ENCODE results near the gene AKAIN1. TPM values are rescaled to one million over a fixed set of nuclear protein-coding genes. Genes with fewer than 3 reads are reported as not detected.

The AKAIN1 gene
- total and polyA plus RNA-seq, 2 of the 8 experiments (the other 6 are each of a cell fraction or from before 2014, with no cell fraction given) = not detected

DNA sequence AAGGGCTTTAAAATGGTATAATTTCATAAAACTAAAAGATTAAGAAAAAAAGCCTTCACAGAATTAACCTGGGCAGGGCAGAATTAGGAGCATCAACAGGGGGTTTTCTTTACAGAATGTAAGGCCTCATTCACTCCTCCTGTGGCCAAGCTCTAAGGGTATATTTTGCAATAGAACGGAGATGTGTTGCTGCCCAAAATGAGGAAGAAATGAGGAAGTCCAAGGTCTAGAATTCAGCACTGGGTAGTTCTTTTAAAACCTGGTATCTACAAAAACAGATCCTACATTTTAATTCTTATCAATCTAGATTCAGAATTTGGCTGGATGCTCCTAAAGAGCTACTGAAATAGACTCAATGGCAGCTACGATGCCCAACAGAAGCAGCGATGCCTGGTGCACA, 101.8 kb downstream of the AKAIN1 start:
- H3K4ac ChIP-seq (replicated peaks; ENCODE audit: insufficient read length, low read depth, low read length) = no peak overlapping the region
- no peaks in the 10 kb centered on the region for H3K36me3 ChIP-seq (ENCODE audit: control insufficient read depth in 2 of 4, insufficient read depth in 4 of 4, low read length in 3 of 4)
- H2AFZ ChIP-seq (ENCODE audit: low read length) = no peak overlapping the region
- no peak overlapping the region for H3K27ac ChIP-seq (ENCODE audit: low read depth, low read length)
- no peak overlapping the region for H2BK15ac ChIP-seq (ENCODE audit: low read length)
- no peak overlapping the region for H3K18ac ChIP-seq (ENCODE audit: extremely low read depth, low read length)
- H2BK5ac ChIP-seq (ENCODE audit: low read depth, low read length) = no peak overlapping the region
- no peak overlapping the region for H3K4me3 ChIP-seq (ENCODE audit: extremely low read depth in 1 of 4, insufficient read depth in 2 of 4, low read depth in 3 of 4, low read length in 4 of 4)
- no peaks in the 10 kb centered on the region for H3K79me2 ChIP-seq (ENCODE audit: control insufficient read depth in 1 of 2, insufficient read depth in 2 of 2, low read length in 2 of 2)
- no peak for DNase-seq (ENCODE audit: low read depth in 1 of 2, low spot score in 2 of 2)
- H3K9me3 ChIP-seq (ENCODE audit: insufficient read depth in 2 of 2, low read depth in 1 of 2, low read length in 1 of 2) = peaks cover 2 to 6% of the 10 kb centered on the region in 2 experiments; a peak in 2 of 4 replicates
- FAIRE-seq = no peak
- ChIA-PET POLR2A (ENCODE audit: partially characterized antibody) (no interaction called here), CTCF (ENCODE audit: partially characterized antibody) (interaction anchor here (1.3 to 1.6 kb wide), 2 partner anchors 22 to 25 kb away, joined by 4 to 8 read pairs; no protein-coding TSS in a partner anchor)
- H2BK12ac ChIP-seq (ENCODE audit: low read depth, low read length) = no peak overlapping the region
- no peak overlapping the region for H3K56ac ChIP-seq (replicated peaks; ENCODE audit: insufficient read length, low read depth, low read length)
- H3K9ac ChIP-seq (replicated peaks in 1 of 4; ENCODE audit: extremely low read depth in 1 of 4, low read depth in 3 of 4, low read length in 3 of 4) = no peak overlapping the region
- H3K27me3 ChIP-seq (replicated peaks in 1 of 4; ENCODE audit: control insufficient read depth in 3 of 4, extremely low read depth in 1 of 4, insufficient read depth in 3 of 4, low read length in 3 of 4) = no peaks in the 10 kb centered on the region
- peaks cover 0 to 7% (median 6%) of the 10 kb centered on the region in 4 experiments; a peak in 4 of 7 replicates for H3K4me1 ChIP-seq (replicated peaks in 1 of 4; ENCODE audit: control insufficient read depth in 3 of 4, insufficient read depth in 4 of 4, low read length in 3 of 4)
- H2AK5ac ChIP-seq (ENCODE audit: low read depth, low read length) = no peak overlapping the region
- H3K79me1 ChIP-seq (ENCODE audit: low read depth, low read length) = no peaks in the 10 kb centered on the region
- H2BK120ac ChIP-seq (replicated peaks; ENCODE audit: low read depth, low read length) = no peak overlapping the region
- H3K14ac ChIP-seq (ENCODE audit: insufficient read length) = no peak overlapping the region
- H3K23me2 ChIP-seq (ENCODE audit: low read depth, low read length) = no peaks in the 10 kb centered on the region
- H4K5ac ChIP-seq (ENCODE audit: insufficient read length, low read depth, low read length) = no peak overlapping the region
- H4K8ac ChIP-seq (ENCODE audit: extremely low read depth, insufficient read depth, low read length) = no peak overlapping the region
- H3K4me2 ChIP-seq (ENCODE audit: insufficient read depth in 1 of 2, low read depth in 2 of 2, low read length in 2 of 2) = no peak overlapping the region
- H4K91ac ChIP-seq (replicated peaks; ENCODE audit: insufficient read length, low read length) = no peak overlapping the region
- no peaks in the 10 kb centered on the region for H4K20me1 ChIP-seq (replicated peaks in 1 of 2; ENCODE audit: control insufficient read depth in 1 of 2, insufficient read depth in 2 of 2, low read length in 2 of 2)
- H2BK20ac ChIP-seq (ENCODE audit: low read length) = no peak overlapping the region
- no peak overlapping the region for H3K23ac ChIP-seq (ENCODE audit: insufficient read length)
- 93% methylated on average over 3 of the region's 3 CpGs; no CpG with 5 or more reads in 1 of the 2 experiments for WGBS, 2 experiments (ENCODE audit: extremely low coverage in 1 of 2, insufficient coverage in 1 of 2, insufficient read length in 1 of 2, insufficient replicate concordance in 2 of 2, low coverage in 1 of 2, low lambda C conversion rate in 2 of 2, missing lambda C conversion rate in 1 of 2)
- no peak for TF ChIP-seq SIN3A (conservative IDR thresholded peaks at IDR 0.05 in 1 of 2, IDR thresholded peaks at IDR 0.05 in 1 of 2; ENCODE audit: low read depth in 1 of 2, low read length in 2 of 2)
- TF ChIP-seq, protein P1, sequence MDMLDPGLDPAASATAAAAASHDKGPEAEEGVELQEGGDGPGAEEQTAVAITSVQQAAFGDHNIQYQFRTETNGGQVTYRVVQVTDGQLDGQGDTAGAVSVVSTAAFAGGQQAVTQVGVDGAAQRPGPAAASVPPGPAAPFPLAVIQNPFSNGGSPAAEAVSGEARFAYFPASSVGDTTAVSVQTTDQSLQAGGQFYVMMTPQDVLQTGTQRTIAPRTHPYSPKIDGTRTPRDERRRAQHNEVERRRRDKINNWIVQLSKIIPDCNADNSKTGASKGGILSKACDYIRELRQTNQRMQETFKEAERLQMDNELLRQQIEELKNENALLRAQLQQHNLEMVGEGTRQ (IDR thresholded peaks at IDR 0.05; ENCODE audit: low read length) = no peak
- no peak for TF ChIP-seq CBX8 (IDR thresholded peaks at IDR 0.05; ENCODE audit: borderline replicate concordance, low read depth, low read length)
- no peak for TF ChIP-seq CREB1 (IDR thresholded peaks at IDR 0.05)
- TF ChIP-seq NRF1 (IDR thresholded peaks at IDR 0.05; ENCODE audit: low read depth, low read length) = no peak
- no peak for TF ChIP-seq JUN (IDR thresholded peaks at IDR 0.05; ENCODE audit: low read depth, low read length)
- TF ChIP-seq EZH2 (IDR thresholded peaks at IDR 0.05; ENCODE audit: low read depth, low read length, severe bottlenecking) = no peak
